ENCODE results near the gene SMPD4.
"Not testable (repeated sequence)": the region's sequence is repeated elsewhere in the genome, so short reads cannot be mapped to it uniquely, and the experiment has no call there.

Gene SMPD4

GRCh38 chr2:130185896-130186295 lies 4.5 kb upstream of the SMPD4 start:
- DNase-seq: no peak

- no peak for DNase-seq
Observed at GRCh38 chr2:130185436-130185835, 4.0 kb upstream of the SMPD4 start.

GRCh38 chr2:130183512-130184373 lies 2.3 kb upstream of the SMPD4 start:
- DNase-seq: no peak

DNA sequence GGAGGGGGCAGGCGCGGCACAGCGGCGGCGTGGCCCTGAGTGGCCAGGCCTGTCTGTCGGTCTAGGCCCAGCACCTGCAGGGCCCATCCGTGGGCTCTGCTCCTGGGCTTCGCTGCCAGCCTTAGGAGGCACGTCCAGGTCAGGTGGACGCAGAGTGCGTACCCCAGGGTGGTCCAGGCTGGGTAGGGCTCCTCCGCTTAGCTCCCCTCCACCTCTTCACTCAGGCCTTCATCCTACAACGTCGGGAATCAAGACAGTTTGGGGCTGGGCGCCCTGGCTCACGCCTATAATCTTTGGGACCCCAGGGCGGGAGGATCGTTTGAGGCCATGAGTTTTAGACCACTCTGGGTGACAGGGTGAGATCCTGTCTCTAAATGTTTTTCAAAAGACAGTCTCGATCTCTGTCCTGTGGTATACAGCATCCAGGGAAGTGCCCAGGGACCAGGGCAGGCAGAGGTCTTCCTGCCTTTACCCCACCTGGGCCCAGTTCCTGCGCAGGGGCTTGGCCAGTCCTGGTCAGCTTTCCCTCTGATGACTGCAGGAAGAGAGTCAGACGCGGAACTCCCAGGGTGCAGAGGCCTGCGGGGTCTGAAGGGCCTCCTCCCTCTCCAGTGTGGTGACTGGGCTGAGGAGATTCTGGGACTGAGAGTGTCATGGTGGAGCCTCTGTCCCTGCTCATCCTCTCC lies 1.6 kb upstream of the SMPD4 start:
- not testable (repeated sequence) for DNase-seq

- DNase-seq: peak; percentile 63
Observed at GRCh38 chr2:130181880-130182682, 679 bp upstream of the SMPD4 start, which contains the start of gene MZT2B. MZT2B (plus strand) TSS chr2:130182262; CDS start chr2:130182283, 21 bp downstream.

GRCh38 chr2:130180404-130181324 lies 738 bp downstream of the SMPD4 start:
- not testable (repeated sequence) for DNase-seq

DNA sequence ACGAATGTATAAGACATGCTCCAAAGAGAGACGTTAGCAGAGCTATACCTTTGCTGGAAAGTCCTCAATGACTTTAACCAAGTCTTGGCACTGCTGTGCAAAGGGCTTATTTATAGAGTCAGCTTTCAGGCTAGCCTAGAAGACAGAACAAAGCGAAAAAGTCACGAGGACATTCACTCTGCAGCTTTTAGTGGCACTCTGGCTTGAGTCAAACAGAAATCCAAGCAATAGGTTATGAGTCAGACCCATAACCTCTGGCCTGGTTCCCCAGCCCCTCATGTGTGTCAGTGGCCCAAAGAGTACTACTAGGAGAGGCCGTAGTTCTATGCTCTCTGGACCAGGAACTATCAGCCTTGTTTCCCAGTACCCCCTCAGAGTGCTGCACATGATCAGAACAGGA lies 6.5 kb downstream of the SMPD4 start:
- DNase-seq: not testable (repeated sequence)

DNA sequence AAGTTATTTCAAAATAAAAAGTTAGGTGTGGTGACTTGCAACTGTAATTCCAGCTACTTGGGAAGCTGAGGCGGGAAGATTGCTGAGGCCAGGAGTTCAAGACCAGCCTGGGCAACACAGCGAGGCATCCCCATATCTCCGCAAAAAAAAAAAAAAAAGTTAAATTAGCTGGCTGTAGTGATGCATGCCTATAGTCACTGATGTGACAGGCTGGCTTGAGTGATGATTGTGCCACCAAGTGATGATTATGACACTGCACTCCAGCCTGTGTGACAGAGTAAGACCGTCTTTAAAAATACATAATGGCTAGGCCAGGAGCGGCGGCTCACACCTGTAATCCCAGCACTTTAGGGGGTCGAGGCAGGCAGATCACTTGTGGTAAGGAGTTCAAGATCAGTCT lies 11.5 kb downstream of the SMPD4 start:
- no peak for DNase-seq

DNA sequence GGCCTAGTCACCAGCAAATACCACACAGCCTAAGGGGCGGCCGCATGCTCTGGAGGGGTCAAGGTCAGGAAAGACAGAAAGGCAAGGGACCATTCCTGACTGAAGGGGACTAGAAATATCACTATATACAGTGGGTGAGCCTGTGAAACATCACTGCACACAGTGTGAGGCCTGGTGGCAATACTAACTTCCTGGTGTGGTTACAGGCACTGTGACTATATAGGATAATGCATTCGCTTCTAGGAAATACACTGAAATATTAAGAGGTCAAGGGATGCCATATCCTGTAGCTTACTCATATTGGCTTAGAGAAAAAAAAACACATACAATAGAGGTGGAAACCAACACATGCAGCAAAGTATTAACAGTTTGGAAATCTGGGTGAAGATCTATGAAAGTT lies 12.2 kb downstream of the SMPD4 start:
- not testable (repeated sequence) for DNase-seq

DNA sequence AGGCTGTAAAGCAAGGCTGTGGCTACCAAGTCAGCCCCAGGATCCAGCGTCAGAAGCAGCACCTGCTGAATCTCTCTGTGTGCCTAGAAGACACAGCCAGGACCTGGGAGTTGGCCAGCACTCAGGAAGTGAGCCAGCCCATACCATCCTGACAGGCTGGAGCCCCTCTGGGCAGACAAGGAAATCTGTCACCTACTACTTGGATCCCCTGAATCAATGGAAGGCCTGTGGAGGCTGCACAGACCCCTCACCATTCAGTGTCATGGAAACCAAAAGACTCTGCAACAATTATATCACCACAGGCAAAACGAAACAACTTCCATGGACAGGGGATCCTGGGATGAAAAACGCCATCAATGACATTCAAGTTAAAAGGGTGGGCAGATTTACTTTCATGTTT lies 14.8 kb downstream of the SMPD4 start:
- not testable (repeated sequence) for DNase-seq

DNA sequence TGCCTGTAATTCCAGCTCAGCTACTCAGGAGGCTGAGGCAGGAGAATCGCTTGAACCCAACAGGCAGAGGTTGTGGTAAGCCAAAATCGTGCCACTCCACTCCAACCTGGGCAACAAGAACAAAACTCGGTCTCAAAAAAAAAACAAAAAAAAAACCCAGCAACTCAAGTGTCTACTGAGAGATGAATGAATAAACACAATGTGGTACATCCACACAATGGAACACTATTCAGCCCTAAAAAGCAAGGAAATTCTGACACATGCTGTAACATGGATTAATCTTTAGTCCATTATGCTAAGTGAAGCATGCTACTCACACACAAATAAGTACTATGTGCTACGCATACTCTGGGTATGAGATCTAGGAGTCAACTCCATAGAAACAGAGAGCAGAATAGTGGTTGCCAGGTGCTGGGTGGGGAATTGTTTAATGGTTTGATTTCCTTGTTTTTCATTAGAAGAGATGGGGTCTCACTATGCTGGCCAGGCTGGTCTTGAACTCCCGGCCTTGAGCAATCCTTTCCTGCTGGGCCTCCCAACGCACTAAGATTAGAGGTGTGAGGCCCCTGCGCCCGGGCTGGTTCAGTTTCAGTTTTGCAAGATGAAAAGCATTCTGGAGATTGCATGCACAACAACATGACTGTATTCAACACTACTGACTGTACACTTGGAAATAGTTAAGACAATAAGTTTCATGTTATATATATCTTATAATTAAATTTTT lies 15.9 kb downstream of the SMPD4 start:
- DNase-seq: no peak

- no peak for DNase-seq
Observed at GRCh38 chr2:130162968-130163367, 18.4 kb downstream of the SMPD4 start.

DNA sequence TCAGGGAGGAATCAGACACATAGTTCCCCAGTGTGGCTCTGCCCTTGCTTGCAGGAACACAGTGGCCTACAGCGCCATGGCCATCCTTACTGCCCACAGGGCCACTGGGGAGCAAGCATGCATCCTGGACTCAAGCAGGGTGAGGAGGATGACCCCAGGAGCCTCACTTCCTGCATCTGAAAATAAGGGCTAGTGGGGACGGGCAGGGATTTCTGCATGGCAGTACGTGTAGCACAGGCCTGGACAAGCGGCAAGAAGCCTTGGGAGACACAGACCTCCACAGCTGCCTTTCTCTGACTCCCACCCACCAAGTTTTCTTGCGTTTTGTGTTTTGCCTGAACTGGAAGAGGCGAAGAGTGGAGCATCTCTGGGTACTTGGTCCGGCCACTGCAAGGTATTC lies 18.9 kb downstream of the SMPD4 start:
- not testable (repeated sequence) for DNase-seq

GRCh38 chr2:130160838-130161705 lies 20.3 kb downstream of the SMPD4 start:
- DNase-seq: not testable (repeated sequence)

GRCh38 chr2:130160131-130160530 lies 21.3 kb downstream of the SMPD4 start:
- no peak for DNase-seq

GRCh38 chr2:130159376-130159775 lies 22.0 kb downstream of the SMPD4 start:
- DNase-seq: not testable (repeated sequence)

DNA sequence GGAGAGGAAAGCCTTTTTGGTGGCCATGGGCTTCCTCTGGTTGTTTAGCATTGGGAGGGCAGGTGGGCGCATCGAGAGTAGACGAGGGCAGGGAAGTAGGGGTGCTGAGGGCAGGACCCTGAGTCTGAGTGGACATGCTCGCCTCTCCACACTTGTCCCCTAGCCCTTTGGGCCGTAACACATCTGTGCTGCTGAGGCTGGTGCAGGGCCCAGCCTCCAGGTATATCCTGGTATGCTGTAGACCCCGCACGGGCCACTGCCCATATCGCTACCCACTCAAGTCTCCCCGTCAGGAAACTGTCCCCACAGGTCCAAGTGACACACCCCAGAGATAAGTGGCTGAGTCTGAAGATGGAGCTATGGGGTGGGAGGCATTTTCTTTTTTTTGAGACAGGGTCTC lies 22.8 kb downstream of the SMPD4 start:
- DNase-seq: no peak

GRCh38 chr2:130157825-130158514 lies 23.4 kb downstream of the SMPD4 start:
- DNase-seq: not testable (repeated sequence)

- DNase-seq: not testable (repeated sequence)
Observed at GRCh38 chr2:130157354-130157753, 24.0 kb downstream of the SMPD4 start.

- no peak for DNase-seq
Observed at GRCh38 chr2:130156624-130157004, 24.8 kb downstream of the SMPD4 start.
